AML-193 (cell line): ENCODE results near the gene UNC45B.
"Not testable (repeated sequence)": the region's sequence is repeated elsewhere in the genome, so short reads cannot be mapped to it uniquely, and the experiment has no call there.

Experiments used
- DNase-seq, 2 experiments: peaks; one replicate each; lab custom pipeline; 2025; lab: John Stamatoyannopoulos, UW

UNC45B gene

GRCh38 chr17:35147375-35147905 is at the start of gene UNC45B:
TSS of gene UNC45B (plus strand) at chr17:35147817. CDS start at chr17:35148264, 447 bp downstream.
- DNase-seq, result no peak

- no peak for DNase-seq
Observed at GRCh38 chr17:35099908-35100307, 47.7 kb upstream of the UNC45B start.

- no peak for DNase-seq
Observed at GRCh38 chr17:35101036-35101435, 46.6 kb upstream of the UNC45B start.

- no peak for DNase-seq
Observed at GRCh38 chr17:35101725-35102124, 45.9 kb upstream of the UNC45B start.

- no peak for DNase-seq
Observed at GRCh38 chr17:35103271-35103670, 44.3 kb upstream of the UNC45B start.

GRCh38 chr17:35104844-35105450 is 42.7 kb upstream of the UNC45B start:
- DNase-seq, result no peak

GRCh38 chr17:35110791-35111190 is 36.8 kb upstream of the UNC45B start:
- not testable (repeated sequence) for DNase-seq

- no peak for DNase-seq
Observed at GRCh38 chr17:35116845-35117244, 30.8 kb upstream of the UNC45B start.

GRCh38 chr17:35117984-35118383 is 29.6 kb upstream of the UNC45B start:
- DNase-seq, result peak; percentile 51 to 61

GRCh38 chr17:35119370-35120165 is 28.0 kb upstream of the UNC45B start, which contains the start of gene RAD51D:
TSS of gene RAD51D (minus strand) at chr17:35119860. CDS start at chr17:35119613, 247 bp downstream.
- DNase-seq, result peak; percentile 81 to 85

GRCh38 chr17:35121315-35121714 is 26.3 kb upstream of the UNC45B start, which contains the start of gene FNDC8:
TSS of gene FNDC8 (plus strand) at chr17:35121615. CDS start at chr17:35121694, 79 bp downstream.
- DNase-seq, result no peak

- DNase-seq, result no peak
Observed at GRCh38 chr17:35127751-35128514, 19.7 kb upstream of the UNC45B start.

- no peak for DNase-seq
Observed at GRCh38 chr17:35129154-35129972, 18.3 kb upstream of the UNC45B start.

GRCh38 chr17:35129973-35130351 is 17.7 kb upstream of the UNC45B start:
- no peak for DNase-seq

GRCh38 chr17:35130392-35130791 is 17.2 kb upstream of the UNC45B start:
- no peak for DNase-seq

GRCh38 chr17:35132099-35132498 is 15.5 kb upstream of the UNC45B start:
- DNase-seq, result no peak

GRCh38 chr17:35132816-35133550 is 14.6 kb upstream of the UNC45B start:
- DNase-seq, result no peak

GRCh38 chr17:35135322-35135721 is 12.3 kb upstream of the UNC45B start:
- no peak for DNase-seq

GRCh38 chr17:35138218-35138617 is 9.4 kb upstream of the UNC45B start:
- DNase-seq, result no peak

GRCh38 chr17:35141681-35142466 is 5.7 kb upstream of the UNC45B start, which contains the start of gene NLE1:
TSS of gene NLE1 (minus strand) at chr17:35142303. CDS start at chr17:35142275, 28 bp downstream.
- peak; percentile 79 to 83 for DNase-seq
